ENCODE results near the gene RND1.

RND1 gene

GRCh38 chr12:48826209-48826855 is 39.3 kb downstream of the RND1 start:
- DNase-seq, result no peak

- DNase-seq, result no peak
These were observed 40.8 kb downstream of the RND1 start for GRCh38 chr12:48824905-48825304.

GRCh38 chr12:48824112-48824511 is 41.6 kb downstream of the RND1 start:
- DNase-seq, result no peak

- DNase-seq, result no peak
These were observed 42.4 kb downstream of the RND1 start for GRCh38 chr12:48823281-48823680.

GRCh38 chr12:48822711-48823110 is 43.0 kb downstream of the RND1 start:
- no peak for DNase-seq

GRCh38 chr12:48822139-48822538 is 43.5 kb downstream of the RND1 start:
- DNase-seq, result no peak

- no peak for DNase-seq
These were observed 45.5 kb downstream of the RND1 start for GRCh38 chr12:48819986-48820725.

- no peak for DNase-seq
These were observed 46.7 kb downstream of the RND1 start for GRCh38 chr12:48818831-48819590.

GRCh38 chr12:48817873-48818830 is 47.5 kb downstream of the RND1 start, which contains the start of gene CACNB3:
Gene CACNB3, plus strand, starts transcription at chr12:48818496. Its CDS starts 434 bp downstream, at chr12:48818930.
- peak; percentile 14 to 56 for DNase-seq

- DNase-seq, result no peak
These were observed 49.4 kb downstream of the RND1 start for GRCh38 chr12:48816143-48816854.

GRCh38 chr12:48815126-48816110 is 50.3 kb downstream of the RND1 start:
- DNase-seq, result peak; percentile 64 to 74

- DNase-seq, result peak in 1 of 2 experiments; percentile 51
These were observed 51.2 kb downstream of the RND1 start for GRCh38 chr12:48814262-48815125.

GRCh38 chr12:48813465-48814261 is 52.0 kb downstream of the RND1 start:
- DNase-seq, result no peak

- DNase-seq, result no peak
These were observed 53.3 kb downstream of the RND1 start for GRCh38 chr12:48812389-48812788.

GRCh38 chr12:48811437-48812090 is 54.1 kb downstream of the RND1 start:
- no peak for DNase-seq

- no peak for DNase-seq
These were observed 54.7 kb downstream of the RND1 start for GRCh38 chr12:48810903-48811431.

GRCh38 chr12:48807981-48808380 is 57.7 kb downstream of the RND1 start:
- no peak for DNase-seq

Measured in NCI-H446 (cell line).